Measurements from ENCODE around the gene SCN3A.

DNA sequence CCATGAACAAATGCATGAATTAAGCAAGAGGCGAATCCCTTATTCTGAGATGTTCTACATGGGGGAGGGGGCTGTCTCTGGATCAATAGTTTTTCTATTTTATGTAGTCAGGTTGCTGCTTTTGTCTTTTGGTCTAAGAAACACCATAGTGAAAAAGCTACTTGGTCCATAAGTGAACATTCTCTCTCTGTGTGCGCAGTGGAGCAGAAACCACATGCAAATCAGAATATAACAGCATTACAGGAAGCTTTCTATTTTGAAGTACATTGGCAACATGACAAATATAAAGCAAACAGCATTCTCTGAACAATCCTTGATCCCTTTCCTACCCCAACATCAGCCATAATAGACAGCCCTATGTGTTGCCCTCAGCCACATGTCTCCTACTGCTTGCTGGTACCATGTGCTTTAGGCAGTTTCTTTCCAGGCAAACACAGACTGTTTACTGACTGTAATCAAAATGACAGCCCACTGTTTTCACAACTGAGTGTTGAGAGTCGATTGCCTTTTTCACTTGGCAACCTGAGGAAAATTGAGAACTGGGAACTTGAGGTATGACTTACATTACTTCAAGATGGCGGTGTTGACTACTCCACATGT is 10.6 kb downstream of the SCN3A start:
- TF ChIP-seq, protein P1, sequence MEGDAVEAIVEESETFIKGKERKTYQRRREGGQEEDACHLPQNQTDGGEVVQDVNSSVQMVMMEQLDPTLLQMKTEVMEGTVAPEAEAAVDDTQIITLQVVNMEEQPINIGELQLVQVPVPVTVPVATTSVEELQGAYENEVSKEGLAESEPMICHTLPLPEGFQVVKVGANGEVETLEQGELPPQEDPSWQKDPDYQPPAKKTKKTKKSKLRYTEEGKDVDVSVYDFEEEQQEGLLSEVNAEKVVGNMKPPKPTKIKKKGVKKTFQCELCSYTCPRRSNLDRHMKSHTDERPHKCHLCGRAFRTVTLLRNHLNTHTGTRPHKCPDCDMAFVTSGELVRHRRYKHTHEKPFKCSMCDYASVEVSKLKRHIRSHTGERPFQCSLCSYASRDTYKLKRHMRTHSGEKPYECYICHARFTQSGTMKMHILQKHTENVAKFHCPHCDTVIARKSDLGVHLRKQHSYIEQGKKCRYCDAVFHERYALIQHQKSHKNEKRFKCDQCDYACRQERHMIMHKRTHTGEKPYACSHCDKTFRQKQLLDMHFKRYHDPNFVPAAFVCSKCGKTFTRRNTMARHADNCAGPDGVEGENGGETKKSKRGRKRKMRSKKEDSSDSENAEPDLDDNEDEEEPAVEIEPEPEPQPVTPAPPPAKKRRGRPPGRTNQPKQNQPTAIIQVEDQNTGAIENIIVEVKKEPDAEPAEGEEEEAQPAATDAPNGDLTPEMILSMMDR (CRISPR knock-in tag; IDR thresholded peaks at IDR 0.05), result no peak
- TF ChIP-seq ZNF879 (CRISPR knock-in tag; IDR thresholded peaks at IDR 0.05) (no peak), ATAD3A (CRISPR knock-in tag; IDR thresholded peaks at IDR 0.05) (no peak), KDM5B (CRISPR knock-in tag; IDR thresholded peaks at IDR 0.05; ENCODE audit: borderline replicate concordance) (no peak)
- TF ChIP-seq, protein P2, sequence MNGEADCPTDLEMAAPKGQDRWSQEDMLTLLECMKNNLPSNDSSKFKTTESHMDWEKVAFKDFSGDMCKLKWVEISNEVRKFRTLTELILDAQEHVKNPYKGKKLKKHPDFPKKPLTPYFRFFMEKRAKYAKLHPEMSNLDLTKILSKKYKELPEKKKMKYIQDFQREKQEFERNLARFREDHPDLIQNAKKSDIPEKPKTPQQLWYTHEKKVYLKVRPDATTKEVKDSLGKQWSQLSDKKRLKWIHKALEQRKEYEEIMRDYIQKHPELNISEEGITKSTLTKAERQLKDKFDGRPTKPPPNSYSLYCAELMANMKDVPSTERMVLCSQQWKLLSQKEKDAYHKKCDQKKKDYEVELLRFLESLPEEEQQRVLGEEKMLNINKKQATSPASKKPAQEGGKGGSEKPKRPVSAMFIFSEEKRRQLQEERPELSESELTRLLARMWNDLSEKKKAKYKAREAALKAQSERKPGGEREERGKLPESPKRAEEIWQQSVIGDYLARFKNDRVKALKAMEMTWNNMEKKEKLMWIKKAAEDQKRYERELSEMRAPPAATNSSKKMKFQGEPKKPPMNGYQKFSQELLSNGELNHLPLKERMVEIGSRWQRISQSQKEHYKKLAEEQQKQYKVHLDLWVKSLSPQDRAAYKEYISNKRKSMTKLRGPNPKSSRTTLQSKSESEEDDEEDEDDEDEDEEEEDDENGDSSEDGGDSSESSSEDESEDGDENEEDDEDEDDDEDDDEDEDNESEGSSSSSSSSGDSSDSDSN (CRISPR knock-in tag; IDR thresholded peaks at IDR 0.05), result no peak

All from HepG2 (cell line).